Spleen (tissue), 7 donors: ENCODE results near the gene RPS23.

Source experiments
- CTCF ChIP-seq, 11 experiments: fragments of 200-600 bp in 7 of 11; fragments of 450-650 bp in 4 of 11; sonication (generic) in 4 of 11; IDR thresholded peaks in 8 of 11; conservative IDR thresholded peaks in 3 of 11; 1 replicate in 7 of 11; 2 replicates in 4 of 11; pipeline versions ENCODE4 v1.4.0 to v1.8.0; 2016 to 2021; ENCODE audit warnings: antibody characterized with exemption in 11 of 11, inconsistent platforms in 4 of 11, mild to moderate bottlenecking in 1 of 11
- POLR2A ChIP-seq, 3 donors: fragments of 450-650 bp; IDR thresholded peaks; one replicate each; pipeline ENCODE4 v1.5.1; 2017; ENCODE audit warnings: antibody characterized with exemption in 3 of 3, mild to moderate bottlenecking in 1 of 3
- donor health status: DM: no; HTN: no; CAD: no; lungs with moderate emphysema.
- donor health status: DM: no; HTN: no; CAD: no.
- donor health status: DM: no; HTN: no; CAD: no.

- no peak for TF ChIP-seq CTCF (IDR thresholded peaks at IDR 0.05 in 8 of 11, conservative IDR thresholded peaks at IDR 0.05 in 3 of 11)
- TF ChIP-seq POLR2A (IDR thresholded peaks at IDR 0.05): no peak
Measured at GRCh38 chr5:82298668-82299067, 20.5 kb upstream of the RPS23 start.
